Measurements from ENCODE around the gene GAN. TPM values are rescaled to one million over a fixed set of nuclear protein-coding genes. Genes with fewer than 3 reads are reported as not detected.

GAN gene
- total and polyA plus RNA-seq, 10 of the 15 experiments (the other 5 are each of a cell fraction or from before 2014, with no cell fraction given) = 0.42 to 8.4 (median 2.5) TPM

DNA sequence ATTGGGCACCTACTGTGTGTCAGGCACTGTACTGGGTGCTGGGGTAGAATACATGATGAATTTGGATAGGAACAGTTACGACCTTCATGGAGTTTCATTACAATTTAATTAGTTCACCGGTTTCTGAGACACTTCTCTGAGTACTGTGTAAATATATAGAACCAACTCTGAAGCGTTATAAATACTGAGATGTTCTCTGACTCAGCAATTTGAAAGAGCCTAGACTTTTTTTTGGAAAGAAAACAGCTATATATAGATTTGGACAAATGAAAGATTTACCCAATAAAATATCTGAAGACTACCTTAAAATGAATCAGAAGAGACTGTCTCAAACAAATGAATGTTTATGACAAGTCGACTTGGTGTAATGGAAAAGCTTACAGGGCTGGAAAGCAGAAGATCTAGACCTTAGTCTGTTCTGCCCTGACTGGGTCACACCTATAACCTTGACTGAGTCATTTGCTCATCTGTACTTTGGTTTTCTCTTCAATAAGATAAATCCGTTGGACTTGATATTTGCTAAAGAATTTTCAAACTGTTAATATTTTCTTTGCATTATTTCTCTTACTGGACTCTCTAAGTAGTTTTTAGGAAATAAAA is 4.6 kb upstream of the GAN start:
- in situ Hi-C loops (cut with MboI) (no loop called here), intact Hi-C loops (cut with micrococcal nuclease; ENCODE audit: unreplicated experiment) (loop anchor here (10.0 kb wide), 1 partner anchor 305 kb away; the partner anchor contains the start of genes CENPN and CMC2)
- Histone ChIP-seq H3K9me3 (replicated peaks; ENCODE audit: control insufficient read depth, insufficient read depth, low read length) (no peaks in the 10 kb centered on the region), H3K4me2 (ENCODE audit: control insufficient read depth, insufficient read depth) (no peak overlapping the region), H3K36me3 (ENCODE audit: control insufficient read depth in 2 of 2, insufficient read depth in 2 of 2, low read length in 1 of 2) (no peaks in the 10 kb centered on the region), H4K20me1 (ENCODE audit: control insufficient read depth, insufficient read depth) (no peaks in the 10 kb centered on the region), H3K4me3 (no peak overlapping the region), H3K27me3 (replicated peaks in 1 of 2; ENCODE audit: control insufficient read depth in 2 of 2, insufficient read depth in 2 of 2, low read length in 1 of 2) (no peaks in the 10 kb centered on the region), H3K79me2 (ENCODE audit: control insufficient read depth, insufficient read depth, low read length) (peaks cover 14% of the 10 kb centered on the region), H3K4me1 (ENCODE audit: control insufficient read depth, insufficient read depth, low read length) (peaks cover 7% of the 10 kb centered on the region), H3K27ac (ENCODE audit: control insufficient read depth, insufficient read depth) (no peak overlapping the region), H3K9ac (ENCODE audit: control insufficient read depth, insufficient read depth, low read length) (no peak overlapping the region), H2AFZ (ENCODE audit: control insufficient read depth, low read depth, low read length) (no peak overlapping the region)
- ChIA-PET POLR2A (no interaction called here), RAD21 (ENCODE audit: unreplicated experiment) (no interaction called here), CTCF (interaction anchor here (3.0 kb wide), 1 partner anchor 105 kb away, joined by 7 read pairs; no protein-coding TSS in a partner anchor), SMC1A (ENCODE audit: uncharacterized antibody, unreplicated experiment) (interaction anchor here (0.6 to 1.8 kb wide), 3 partner anchors 9 to 12 kb away, joined by 3 to 5 read pairs (median 4); no protein-coding TSS in a partner anchor)
- DNase-seq (ENCODE audit: low read depth, low spot score) = no peak
- FAIRE-seq = no peak
- no TSS peak for BruUV-seq (replicated peaks)
- ATAC-seq = no peak
- 60% methylated on average over 5 of the region's 5 CpGs for WGBS (ENCODE audit: insufficient coverage, insufficient replicate concordance, low lambda C conversion rate, missing lambda C conversion rate)
- TF ChIP-seq TCF7 (IDR thresholded peaks at IDR 0.05; ENCODE audit: borderline replicate concordance) (no peak), POLR2A (IDR thresholded peaks at IDR 0.05; ENCODE audit: low read depth, low read length) (no peak), SREBF1 (IDR thresholded peaks at IDR 0.05; ENCODE audit: low read length) (no peak), NFYA (IDR thresholded peaks at IDR 0.05; ENCODE audit: borderline replicate concordance, low read depth, low read length) (no peak), SUZ12 (IDR thresholded peaks at IDR 0.05; ENCODE audit: unreplicated experiment) (no peak), HDAC6 (IDR thresholded peaks at IDR 0.05; ENCODE audit: unreplicated experiment) (no peak), ZNF384 (IDR thresholded peaks at IDR 0.05; ENCODE audit: borderline replicate concordance, low read depth, low read length) (no peak), FOXM1 (IDR thresholded peaks at IDR 0.05; ENCODE audit: low read depth, low read length) (no peak), MXI1 (IDR thresholded peaks at IDR 0.05; ENCODE audit: low read depth, low read length) (no peak), PAX8 (IDR thresholded peaks at IDR 0.05) (no peak), SPI1 (IDR thresholded peaks at IDR 0.05; ENCODE audit: borderline replicate concordance, insufficient read depth, low read depth, low read length) (no peak), FOXK2 (IDR thresholded peaks at IDR 0.05) (no peak)
- TF ChIP-seq, protein P1, sequence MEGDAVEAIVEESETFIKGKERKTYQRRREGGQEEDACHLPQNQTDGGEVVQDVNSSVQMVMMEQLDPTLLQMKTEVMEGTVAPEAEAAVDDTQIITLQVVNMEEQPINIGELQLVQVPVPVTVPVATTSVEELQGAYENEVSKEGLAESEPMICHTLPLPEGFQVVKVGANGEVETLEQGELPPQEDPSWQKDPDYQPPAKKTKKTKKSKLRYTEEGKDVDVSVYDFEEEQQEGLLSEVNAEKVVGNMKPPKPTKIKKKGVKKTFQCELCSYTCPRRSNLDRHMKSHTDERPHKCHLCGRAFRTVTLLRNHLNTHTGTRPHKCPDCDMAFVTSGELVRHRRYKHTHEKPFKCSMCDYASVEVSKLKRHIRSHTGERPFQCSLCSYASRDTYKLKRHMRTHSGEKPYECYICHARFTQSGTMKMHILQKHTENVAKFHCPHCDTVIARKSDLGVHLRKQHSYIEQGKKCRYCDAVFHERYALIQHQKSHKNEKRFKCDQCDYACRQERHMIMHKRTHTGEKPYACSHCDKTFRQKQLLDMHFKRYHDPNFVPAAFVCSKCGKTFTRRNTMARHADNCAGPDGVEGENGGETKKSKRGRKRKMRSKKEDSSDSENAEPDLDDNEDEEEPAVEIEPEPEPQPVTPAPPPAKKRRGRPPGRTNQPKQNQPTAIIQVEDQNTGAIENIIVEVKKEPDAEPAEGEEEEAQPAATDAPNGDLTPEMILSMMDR (IDR thresholded peaks at IDR 0.05 in 2 of 3, conservative IDR thresholded peaks at IDR 0.05 in 1 of 3; ENCODE audit: control insufficient read depth in 2 of 3, extremely low read depth in 1 of 3, insufficient read depth in 1 of 3, low read depth in 3 of 3, low read length in 3 of 3) = no peak
- TF ChIP-seq, protein P2, sequence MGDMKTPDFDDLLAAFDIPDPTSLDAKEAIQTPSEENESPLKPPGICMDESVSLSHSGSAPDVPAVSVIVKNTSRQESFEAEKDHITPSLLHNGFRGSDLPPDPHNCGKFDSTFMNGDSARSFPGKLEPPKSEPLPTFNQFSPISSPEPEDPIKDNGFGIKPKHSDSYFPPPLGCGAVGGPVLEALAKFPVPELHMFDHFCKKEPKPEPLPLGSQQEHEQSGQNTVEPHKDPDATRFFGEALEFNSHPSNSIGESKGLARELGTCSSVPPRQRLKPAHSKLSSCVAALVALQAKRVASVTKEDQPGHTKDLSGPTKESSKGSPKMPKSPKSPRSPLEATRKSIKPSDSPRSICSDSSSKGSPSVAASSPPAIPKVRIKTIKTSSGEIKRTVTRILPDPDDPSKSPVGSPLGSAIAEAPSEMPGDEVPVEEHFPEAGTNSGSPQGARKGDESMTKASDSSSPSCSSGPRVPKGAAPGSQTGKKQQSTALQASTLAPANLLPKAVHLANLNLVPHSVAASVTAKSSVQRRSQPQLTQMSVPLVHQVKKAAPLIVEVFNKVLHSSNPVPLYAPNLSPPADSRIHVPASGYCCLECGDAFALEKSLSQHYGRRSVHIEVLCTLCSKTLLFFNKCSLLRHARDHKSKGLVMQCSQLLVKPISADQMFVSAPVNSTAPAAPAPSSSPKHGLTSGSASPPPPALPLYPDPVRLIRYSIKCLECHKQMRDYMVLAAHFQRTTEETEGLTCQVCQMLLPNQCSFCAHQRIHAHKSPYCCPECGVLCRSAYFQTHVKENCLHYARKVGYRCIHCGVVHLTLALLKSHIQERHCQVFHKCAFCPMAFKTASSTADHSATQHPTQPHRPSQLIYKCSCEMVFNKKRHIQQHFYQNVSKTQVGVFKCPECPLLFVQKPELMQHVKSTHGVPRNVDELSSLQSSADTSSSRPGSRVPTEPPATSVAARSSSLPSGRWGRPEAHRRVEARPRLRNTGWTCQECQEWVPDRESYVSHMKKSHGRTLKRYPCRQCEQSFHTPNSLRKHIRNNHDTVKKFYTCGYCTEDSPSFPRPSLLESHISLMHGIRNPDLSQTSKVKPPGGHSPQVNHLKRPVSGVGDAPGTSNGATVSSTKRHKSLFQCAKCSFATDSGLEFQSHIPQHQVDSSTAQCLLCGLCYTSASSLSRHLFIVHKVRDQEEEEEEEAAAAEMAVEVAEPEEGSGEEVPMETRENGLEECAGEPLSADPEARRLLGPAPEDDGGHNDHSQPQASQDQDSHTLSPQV (IDR thresholded peaks at IDR 0.05) = no peak
- TF ChIP-seq, protein P3, sequence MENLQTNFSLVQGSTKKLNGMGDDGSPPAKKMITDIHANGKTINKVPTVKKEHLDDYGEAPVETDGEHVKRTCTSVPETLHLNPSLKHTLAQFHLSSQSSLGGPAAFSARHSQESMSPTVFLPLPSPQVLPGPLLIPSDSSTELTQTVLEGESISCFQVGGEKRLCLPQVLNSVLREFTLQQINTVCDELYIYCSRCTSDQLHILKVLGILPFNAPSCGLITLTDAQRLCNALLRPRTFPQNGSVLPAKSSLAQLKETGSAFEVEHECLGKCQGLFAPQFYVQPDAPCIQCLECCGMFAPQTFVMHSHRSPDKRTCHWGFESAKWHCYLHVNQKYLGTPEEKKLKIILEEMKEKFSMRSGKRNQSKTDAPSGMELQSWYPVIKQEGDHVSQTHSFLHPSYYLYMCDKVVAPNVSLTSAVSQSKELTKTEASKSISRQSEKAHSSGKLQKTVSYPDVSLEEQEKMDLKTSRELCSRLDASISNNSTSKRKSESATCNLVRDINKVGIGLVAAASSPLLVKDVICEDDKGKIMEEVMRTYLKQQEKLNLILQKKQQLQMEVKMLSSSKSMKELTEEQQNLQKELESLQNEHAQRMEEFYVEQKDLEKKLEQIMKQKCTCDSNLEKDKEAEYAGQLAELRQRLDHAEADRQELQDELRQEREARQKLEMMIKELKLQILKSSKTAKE (IDR thresholded peaks at IDR 0.05; ENCODE audit: low read depth, poor library complexity, severe bottlenecking) = no peak
